Hematopoietic multipotent progenitor cell treated with erythropoietin and hydrocortisone succinate and interleukin-3 and kit ligand, for 4 days (in vitro differentiated cells): ENCODE measurements around the gene GBP2.
"Not testable (repeated sequence)": the region's sequence is repeated elsewhere in the genome, so short reads cannot be mapped to it uniquely, and the experiment has no call there.

Experiments used
- DNase-seq: peaks from one replicate; pipeline ENCODE4 v3.0.0-alpha.2; 2015

GBP2 gene

GRCh38 chr1:89125240-89125912, 538 bp downstream of the GBP2 start:
- peak; percentile 26 for DNase-seq

- DNase-seq: peak; percentile 8
Observed at GRCh38 chr1:89121641-89122040, 4.3 kb downstream of the GBP2 start.

- no peak for DNase-seq
Observed at GRCh38 chr1:89114662-89115061, 11.3 kb downstream of the GBP2 start.

DNA sequence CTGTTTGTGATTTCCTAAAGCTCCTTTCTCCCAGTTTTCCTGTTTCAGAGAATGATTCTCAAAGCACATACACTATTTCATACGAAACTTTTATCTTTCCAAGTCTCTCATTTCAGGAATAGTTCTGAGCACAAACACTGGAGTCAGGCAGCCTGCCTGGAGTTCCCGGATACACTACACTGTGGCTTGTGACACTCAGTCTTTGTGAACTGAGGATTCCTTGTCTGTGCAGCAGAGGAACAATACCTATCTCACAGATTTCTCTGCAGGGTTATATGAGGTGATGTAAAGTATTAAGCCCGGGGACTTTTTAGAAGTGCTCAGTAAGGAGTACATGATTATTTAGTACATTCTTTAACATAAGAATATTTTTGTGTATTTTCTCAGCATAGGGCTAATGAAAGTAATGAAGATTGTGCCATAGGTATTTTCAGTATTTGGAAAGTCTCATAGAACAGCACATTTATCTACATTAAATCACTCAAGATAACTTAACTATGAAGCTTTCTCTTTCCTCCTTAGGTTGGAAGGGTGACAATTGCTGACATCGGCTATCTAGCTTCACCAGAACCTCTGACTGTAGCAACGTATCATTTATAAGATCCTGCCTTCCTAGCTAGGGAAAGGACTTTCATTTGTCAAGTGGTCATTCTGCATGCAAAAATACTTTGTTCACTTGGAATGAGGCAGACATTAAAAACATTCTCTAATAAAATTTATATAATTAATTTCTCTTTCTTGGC, 12.9 kb downstream of the GBP2 start:
- DNase-seq: no peak

- DNase-seq: peak; percentile 3
Observed at GRCh38 chr1:89104687-89105086, 21.2 kb downstream of the GBP2 start.

DNA sequence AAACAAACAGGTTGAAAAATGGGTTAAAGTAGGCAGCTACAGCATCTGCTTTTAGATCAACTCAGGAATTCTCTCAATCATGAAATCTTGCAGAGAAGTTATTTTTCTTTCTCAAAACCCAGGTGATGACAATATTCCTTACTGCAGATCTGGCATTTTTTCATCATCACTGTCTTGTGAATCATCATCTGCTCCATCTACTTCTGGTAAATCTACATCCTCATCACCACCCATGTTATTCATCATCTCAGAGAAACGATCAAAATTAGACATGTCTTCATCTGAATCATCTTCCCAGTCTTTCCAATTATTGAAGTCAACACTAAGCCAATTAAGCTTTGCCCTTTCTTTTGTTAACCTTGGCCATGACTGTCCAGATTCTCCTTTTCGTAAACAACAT, 21.8 kb downstream of the GBP2 start:
- no peak for DNase-seq

- DNase-seq: no peak
Observed at GRCh38 chr1:89102021-89102420, 23.9 kb downstream of the GBP2 start.

DNA sequence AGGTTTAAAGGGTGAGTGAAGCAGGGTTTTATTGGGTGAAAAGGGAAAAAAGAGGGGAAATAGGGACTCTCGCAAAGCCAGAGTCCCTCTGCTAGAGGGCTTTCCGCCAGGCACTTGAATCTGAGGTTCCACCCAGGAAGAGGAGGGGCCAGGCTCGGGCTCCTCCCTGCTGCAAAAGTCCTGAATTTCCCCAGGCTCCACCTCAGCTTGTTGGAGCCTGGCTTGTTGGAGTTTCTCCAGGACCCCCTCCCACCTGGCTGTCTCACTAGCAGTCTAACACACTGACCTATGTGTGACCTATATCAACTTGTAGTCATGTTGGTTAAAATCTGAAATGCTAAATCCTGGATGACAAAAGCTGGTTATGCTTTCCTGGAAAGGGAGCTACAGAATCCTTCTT, 25.5 kb downstream of the GBP2 start:
- DNase-seq: no peak

DNA sequence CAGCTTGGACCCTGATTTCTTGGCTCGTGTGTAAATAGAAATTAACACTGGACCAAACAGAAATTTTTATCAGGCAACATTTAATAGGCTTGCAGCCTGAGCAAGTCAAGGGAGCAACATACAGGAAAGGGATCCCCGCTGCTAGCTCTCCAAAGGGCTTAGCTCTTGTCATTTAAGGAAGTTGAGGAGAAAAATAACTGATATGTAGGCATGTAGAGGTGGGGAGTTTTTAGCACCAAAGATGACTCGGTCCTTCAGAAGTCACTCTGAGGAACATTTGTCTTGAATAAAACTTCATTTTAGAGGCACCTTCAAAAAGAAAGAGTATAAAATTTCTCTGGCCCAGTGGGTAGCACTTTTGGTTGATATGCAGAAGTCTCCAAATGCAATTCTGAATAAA, 27.1 kb downstream of the GBP2 start:
- DNase-seq: peak; percentile 4

DNA sequence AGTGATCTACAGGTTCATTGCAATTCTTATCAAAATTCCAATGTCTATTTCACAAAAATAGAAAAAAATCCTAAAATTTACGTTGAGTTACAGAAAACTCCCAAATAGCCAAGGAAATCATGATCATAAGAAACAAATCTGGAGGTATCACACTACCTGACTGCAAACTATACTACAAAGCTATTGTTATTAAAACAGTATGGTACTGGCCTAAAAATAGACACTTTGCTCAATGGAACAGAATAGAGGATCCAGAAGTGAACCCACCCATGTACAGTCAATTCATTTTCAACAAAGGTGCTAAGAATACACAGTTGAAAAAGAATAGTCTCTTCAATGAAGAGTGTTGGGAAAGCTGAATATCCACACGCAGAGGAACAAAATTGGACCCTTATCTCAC, 30.2 kb downstream of the GBP2 start:
- DNase-seq: no peak

DNA sequence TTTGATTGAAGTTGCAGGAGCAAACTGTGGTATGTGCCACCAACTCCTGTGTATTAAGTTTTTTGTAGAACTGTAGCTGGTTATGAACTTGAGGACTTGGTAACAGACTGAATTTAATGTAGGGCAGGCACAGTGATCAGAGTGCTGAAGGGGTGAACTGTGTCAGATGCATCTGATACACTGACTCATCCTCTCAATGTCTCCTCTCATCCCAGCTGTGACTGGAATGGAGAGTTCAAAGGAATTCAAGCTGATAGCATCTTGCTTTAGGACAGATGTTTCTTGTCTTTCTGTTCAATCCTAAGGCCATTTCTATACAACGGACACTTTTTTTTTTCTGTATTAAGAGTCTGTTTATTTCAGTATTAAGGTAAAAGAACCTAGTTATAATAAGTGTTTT, 36.0 kb downstream of the GBP2 start:
- DNase-seq: no peak

GRCh38 chr1:89088572-89088971, 37.3 kb downstream of the GBP2 start:
- DNase-seq: no peak

- DNase-seq: no peak
Observed at GRCh38 chr1:89087241-89087640, 38.7 kb downstream of the GBP2 start.

DNA sequence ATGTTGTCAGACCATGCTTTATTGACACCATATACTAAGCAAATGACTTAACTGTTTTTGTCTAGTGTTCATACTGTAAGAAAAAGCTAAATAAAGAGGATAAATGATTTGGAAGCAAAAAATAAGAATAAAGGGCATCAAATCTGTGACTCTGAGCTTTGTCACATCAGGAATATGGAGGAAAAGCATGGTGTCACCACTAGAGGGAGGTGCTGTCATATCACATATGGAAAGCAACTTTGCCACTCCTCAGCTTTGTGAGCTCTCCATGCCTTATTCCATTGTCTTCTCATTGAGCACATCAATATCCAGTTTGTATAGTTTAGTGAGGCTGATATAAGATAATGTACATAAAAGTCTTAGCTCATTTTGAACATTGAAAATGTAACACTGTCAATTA, 40.1 kb downstream of the GBP2 start:
- DNase-seq: peak; percentile 74

DNA sequence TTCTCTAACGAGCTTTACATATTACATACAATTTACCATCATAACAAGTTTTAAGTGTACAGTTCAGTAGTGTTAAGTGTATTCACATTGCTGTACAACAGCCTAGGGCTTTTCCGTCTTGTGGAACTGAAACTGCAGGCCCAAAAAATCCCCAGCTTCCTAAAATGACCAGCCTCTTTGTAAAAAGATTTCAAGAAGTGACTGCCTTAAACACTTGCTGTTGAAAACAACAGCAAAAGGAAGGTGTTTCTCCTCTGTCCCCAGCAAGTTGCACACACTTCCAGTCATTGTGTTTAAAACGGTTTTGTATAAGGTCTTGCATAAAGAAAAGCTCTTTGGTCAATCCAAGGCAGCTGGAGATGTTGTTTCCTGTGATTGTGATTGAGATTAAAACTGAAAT, 44.9 kb downstream of the GBP2 start:
- no peak for DNase-seq

- DNase-seq: not testable (repeated sequence)
Observed at GRCh38 chr1:89080068-89080467, 45.8 kb downstream of the GBP2 start.

- not testable (repeated sequence) for DNase-seq
Observed at GRCh38 chr1:89072466-89073065, 53.3 kb downstream of the GBP2 start.

- peak; percentile 8 for DNase-seq
Observed at GRCh38 chr1:89070509-89070908, 55.4 kb downstream of the GBP2 start.

- DNase-seq: peak; percentile 43
Observed at GRCh38 chr1:89069951-89070350, 56.0 kb downstream of the GBP2 start.

DNA sequence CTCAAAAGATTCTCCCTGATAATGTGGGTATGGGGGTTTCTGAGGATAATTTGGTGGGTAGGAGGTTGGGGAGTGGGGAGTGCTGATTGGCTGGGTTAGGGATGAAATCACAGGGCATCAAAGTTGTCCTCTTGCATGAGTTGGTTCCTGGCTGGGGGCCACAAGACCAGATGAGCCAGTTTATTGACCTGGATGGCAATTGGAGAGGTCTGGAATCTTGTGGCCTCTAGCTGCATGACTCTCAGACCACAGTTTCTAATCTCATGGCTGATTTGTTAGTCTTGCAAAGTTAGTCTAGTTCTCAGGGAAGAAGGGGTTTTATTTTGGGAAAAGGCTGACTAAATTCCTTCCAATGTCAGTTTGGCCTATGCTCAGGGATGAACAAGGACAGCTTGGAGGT, 57.6 kb downstream of the GBP2 start:
- DNase-seq: no peak

DNA sequence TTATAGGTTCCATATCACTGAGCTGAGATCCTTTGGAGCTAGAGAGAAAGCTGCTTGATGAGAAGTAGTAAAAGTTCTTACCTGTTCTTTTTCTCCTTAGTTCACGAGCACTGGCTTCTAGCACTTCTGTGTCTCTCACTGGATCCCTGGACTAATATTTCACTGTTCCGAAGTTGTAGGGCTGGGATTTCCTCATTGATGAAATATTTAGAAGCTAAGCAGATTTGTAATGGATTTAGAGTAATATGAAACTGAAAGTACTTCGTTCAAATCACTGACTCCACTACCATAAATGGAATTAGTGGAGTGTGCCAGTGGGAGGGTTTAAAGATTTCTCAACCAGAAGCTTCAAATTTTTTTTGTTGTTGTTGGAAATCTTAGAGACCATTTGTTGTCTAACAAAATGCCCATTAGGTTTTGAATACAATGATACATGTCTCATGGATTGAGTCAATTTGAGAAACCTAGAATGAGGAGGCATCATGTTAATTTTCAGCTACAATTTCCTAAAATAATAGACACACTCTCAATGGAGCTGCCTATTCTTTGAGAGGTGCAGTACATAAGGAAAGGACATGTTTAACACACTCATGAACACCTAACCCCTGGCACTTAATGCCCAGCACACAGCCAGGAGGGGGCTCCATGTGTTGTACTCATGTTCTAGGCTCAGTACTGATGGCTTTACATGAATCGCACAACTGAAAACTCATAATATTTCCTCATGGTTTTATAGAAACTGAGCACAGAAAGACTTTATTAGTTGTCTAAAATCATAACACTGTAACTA, 60.6 kb downstream of the GBP2 start, which contains the start of gene GBP1:
Gene GBP1, minus strand, starts transcription at position 130 of the 790 bp plus-strand sequence. CDS start 1,974 bp downstream, outside the sequence.
- DNase-seq: peak; percentile 44

DNA sequence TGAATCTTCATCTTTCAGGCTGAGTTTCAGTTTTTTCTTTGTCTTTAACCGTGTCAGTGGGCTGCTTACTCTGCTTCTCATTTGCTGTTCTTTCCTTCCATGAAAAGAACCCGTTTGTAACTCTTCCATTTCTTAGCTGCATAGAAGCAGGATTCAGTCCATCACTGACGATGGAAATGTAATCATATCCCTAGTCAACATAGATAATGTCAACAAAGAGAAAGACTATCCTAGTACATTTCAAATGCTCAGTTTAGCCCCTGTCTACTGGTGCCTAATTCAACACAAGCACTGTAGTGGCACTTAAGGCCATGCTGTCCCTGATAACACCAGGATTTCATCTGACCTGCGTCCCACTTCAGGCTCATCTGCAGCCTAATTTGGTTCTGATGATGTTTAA, 61.3 kb downstream of the GBP2 start:
- no peak for DNase-seq

DNA sequence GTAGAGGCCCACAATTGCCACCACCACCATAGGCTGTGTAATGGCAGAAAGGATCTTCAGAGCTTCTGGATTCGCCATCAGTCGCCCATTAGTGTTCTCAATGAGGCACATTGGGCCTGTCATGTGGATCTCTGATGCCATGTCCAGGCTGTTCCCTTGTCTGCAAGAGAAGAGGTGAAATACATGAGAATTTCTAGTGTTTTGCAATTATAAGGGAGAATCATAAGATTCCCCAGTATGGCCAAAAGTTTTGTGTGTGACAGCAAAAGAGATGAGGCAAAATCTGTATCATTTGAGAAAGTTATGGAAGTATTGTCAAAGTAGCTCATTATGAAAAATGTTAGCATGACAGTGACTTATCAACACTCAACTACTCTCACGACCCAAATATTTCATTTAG, 62.8 kb downstream of the GBP2 start:
- DNase-seq: no peak
